GM21825 (cell line): ENCODE results near the gene PCCA.
"Not testable (repeated sequence)": the region's sequence is repeated elsewhere in the genome, so short reads cannot be mapped to it uniquely, and the experiment has no call there.

Source experiments
- ATAC-seq: cut with Tn5 transposase; IDR thresholded peaks from one replicate; pipeline ENCODE4 v1.9.1; 2021; ENCODE audit warnings: mild to moderate bottlenecking, moderate library complexity; ENCODE audit not compliant: unreplicated experiment

Gene PCCA

GRCh38 chr13:100349594-100349993, 260.7 kb downstream of the PCCA start:
- ATAC-seq = no peak

- no peak for ATAC-seq
Measured at GRCh38 chr13:100350601-100351000, 261.7 kb downstream of the PCCA start.

GRCh38 chr13:100356426-100356825, 267.5 kb downstream of the PCCA start:
- ATAC-seq = no peak

- no peak for ATAC-seq
Measured at GRCh38 chr13:100356889-100357288, 268.0 kb downstream of the PCCA start.

GRCh38 chr13:100357764-100358163, 268.9 kb downstream of the PCCA start:
- no peak for ATAC-seq

GRCh38 chr13:100361504-100361903, 272.6 kb downstream of the PCCA start:
- no peak for ATAC-seq

GRCh38 chr13:100362371-100362770, 273.5 kb downstream of the PCCA start:
- ATAC-seq = no peak

GRCh38 chr13:100362781-100363180, 273.9 kb downstream of the PCCA start:
- ATAC-seq = no peak

GRCh38 chr13:100363285-100363711, 274.4 kb downstream of the PCCA start:
- no peak for ATAC-seq

- no peak for ATAC-seq
Measured at GRCh38 chr13:100363874-100364273, 275.0 kb downstream of the PCCA start.

- ATAC-seq = no peak
Measured at GRCh38 chr13:100364591-100364990, 275.7 kb downstream of the PCCA start.

GRCh38 chr13:100365680-100366079, 276.8 kb downstream of the PCCA start:
- ATAC-seq = no peak

GRCh38 chr13:100378533-100378932, 289.6 kb downstream of the PCCA start:
- ATAC-seq = no peak

GRCh38 chr13:100381595-100382224, 292.8 kb downstream of the PCCA start:
- ATAC-seq = no peak

GRCh38 chr13:100382785-100383184, 293.9 kb downstream of the PCCA start:
- ATAC-seq = no peak

- no peak for ATAC-seq
Measured at GRCh38 chr13:100387416-100387815, 298.5 kb downstream of the PCCA start.

- not testable (repeated sequence) for ATAC-seq
Measured at GRCh38 chr13:100388150-100388549, 299.3 kb downstream of the PCCA start.

- ATAC-seq = no peak
Measured at GRCh38 chr13:100388923-100389322, 300.0 kb downstream of the PCCA start.

- ATAC-seq = no peak
Measured at GRCh38 chr13:100389617-100390016, 300.7 kb downstream of the PCCA start.

- ATAC-seq = peak; percentile 67
Measured at GRCh38 chr13:100392709-100393630, 304.1 kb downstream of the PCCA start.

GRCh38 chr13:100394005-100394695, 305.3 kb downstream of the PCCA start:
- ATAC-seq = peak; percentile 82
